NCI-H1694 (cell line): ENCODE results near the gene CCNY.

Source experiments
- DNase-seq: peaks from one replicate; lab custom pipeline; 2025; lab: John Stamatoyannopoulos, UW

The CCNY gene

DNA sequence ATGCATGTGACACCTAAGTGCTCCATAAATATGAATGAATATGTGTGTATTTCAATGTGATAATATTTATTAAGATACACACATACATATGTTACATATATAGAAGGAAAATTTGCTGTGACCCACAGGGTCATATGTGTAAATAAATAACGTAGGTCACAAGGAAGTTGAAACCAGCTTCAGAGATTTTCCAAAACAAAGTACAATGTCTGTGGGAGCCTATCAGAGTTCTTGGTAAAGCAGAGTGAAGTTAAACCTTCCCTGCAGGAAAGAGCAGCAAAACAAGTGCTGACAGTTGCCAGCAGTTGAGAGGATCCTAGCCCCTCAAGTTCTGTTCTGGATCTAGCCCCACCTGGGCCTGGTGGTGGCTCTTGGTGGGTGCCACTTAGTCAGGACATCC lies 91.2 kb downstream of the CCNY start:
- DNase-seq = no peak

DNA sequence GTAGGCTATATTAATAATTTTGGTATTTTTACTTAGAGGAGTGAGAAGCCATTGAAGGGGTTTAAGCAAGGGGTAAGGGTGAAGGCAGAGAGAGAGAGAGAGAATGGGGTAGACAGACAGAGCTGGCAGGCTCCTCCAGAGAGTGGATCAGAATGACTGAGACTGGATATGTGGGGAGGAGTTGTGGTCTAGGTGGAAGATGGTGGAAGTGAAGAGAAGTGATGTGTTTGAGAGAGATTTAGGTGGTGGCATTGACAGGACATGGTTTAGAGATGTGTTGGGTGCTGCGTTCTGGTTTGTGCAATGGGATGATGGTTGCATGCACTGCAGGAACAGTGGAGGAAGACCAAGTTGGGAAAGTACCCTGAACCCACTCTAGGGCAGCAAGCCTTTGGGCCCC lies 92.2 kb downstream of the CCNY start:
- no peak for DNase-seq

DNA sequence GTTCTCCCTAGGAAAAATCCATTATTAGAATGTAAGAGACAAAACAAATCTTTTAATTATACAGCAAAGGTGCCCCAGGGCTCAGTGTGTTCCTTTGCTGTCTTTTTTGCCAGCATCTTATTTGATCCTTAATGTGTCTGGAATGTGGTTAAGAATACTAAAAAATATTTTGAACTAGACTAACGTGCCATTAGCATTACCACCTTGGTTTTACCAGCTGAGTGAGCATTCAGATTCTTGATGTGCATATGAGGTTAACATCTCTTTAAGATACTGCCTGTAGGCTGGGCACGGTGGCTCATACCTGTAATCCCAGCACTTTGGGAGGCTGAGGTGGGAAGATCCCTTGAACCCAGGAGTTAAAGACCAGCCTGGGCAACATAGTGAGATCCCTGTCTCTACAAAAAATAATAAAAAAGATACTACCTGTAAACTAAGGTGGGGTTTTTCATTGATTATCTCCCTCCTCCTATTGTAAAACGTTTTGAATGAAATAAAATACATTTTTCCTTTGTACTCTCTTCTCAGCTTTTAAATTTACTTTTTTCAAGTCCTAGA lies 96.6 kb downstream of the CCNY start:
- DNase-seq = no peak

DNA sequence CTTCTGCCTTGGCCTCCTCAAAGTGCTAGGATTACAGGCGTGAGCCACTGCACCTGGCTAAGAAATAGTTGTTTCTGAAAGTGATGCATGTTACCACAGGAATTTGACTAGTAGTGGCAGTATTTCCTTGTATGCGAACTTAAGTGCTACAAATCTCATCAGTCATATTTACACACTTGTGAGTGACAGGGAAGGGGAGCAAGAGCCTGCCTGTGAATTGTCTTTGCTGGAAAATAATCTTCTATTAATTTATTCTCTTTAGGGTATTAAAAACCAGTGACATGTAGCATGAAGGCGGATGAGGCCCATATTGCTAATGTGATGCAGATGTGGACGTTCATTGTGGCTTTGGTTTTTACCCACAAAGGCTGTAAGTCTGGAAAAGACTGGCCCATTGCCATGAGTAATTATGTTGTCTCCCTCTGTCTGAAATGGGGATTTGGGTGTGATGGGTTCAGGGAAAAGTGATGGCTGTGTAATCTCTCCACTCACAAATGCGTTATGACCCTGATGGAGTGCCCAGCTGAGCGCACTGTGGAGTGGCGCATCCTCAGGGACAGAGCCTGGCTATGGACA lies 97.6 kb downstream of the CCNY start:
- peak; percentile 58 for DNase-seq

DNA sequence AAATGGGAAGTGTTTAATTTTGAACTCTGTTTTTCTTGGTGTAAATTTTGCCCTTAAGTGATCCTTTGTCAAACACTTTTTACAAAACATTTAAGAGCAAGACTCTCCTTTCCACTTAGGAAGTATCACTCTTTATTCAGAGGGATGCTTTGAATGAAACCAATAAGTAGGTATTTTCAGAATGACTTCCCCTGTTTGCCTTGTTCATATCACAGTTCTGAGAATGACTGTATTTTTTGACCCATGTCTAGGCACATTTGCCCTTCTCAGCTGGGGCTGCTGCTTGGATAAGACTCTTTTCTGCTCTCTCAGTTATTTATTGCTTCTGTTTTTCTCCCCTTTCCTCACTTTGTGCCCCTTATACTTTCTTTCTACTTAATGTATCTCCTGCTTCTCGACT lies 98.2 kb downstream of the CCNY start:
- no peak for DNase-seq

DNA sequence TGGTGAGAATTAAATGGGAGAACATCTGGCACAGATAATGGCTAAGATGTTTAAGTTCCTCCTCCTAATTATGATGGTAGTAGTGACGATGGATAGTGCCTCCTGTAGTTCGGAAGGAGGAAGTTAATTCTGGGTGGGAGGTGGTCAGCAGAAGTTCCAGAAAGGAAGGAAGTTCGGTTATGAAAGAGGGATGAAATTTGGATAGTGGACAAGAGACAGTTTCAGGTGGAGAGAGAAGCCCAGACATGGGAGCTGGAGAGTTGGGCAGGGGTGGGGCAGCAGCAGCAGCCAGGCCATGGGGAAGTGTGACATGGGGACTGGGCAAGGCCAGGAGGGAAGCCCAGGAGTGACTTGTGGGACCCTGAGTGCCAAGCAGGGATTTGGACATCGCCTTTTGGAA lies 99.5 kb downstream of the CCNY start:
- DNase-seq = no peak

DNA sequence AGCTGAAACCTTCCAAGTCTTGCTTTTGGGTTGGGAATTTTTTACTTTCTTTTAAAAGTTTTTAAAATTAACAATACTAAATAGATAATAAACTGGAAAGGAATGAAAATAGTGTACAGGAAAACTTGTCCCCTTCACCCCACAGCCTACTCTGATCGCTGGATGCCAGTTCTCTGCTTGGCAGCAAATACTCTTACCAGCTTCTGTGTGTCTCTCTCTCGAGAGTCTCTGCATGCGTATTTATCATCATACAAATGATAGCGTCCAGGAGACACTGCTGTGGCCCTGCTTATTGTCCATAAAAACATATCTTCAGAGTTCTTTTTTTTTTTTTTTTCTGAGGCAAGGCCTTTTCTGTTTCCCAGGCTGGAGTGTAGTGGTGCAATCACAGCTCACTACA lies 101.5 kb downstream of the CCNY start:
- DNase-seq = no peak

DNA sequence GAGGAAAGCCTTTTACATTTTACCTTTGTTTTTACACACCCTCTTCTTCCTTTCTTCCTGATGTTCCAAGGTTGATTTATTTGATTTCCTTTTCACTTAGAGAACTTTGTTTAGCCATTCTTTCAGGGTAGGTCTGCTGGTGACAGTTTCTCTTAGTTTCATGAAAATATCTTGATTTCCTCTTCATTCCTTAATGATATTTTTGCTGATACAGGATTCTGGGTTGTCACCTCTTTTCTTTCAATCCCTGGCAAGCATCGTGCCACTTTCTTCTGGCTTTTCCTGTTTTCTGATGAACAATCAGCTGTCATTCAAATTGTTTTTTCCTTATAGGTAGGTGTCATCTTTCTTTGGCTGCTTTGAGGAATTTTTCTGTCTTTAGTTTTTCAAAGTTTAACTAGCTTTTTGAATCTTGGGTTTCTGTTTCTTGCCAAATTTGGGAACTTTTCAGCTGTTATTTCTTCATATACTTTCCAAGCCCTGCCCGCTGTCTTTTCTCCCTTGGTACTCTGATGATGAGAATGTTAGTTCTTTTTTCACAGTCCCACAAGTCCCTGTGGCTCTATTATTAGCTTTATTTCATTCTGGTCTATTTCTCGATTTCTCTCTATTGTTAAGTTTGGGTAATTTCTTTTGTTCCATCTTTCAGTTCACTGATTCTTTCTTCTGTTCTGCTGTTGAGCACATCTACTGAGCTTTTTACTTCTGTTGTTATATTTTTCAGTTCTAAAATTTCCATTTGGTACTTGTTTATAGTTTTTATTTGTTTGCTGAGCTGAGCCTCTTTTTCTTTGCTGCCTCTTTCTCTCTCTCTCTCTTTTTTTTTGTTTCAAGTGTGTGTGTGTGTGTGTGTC lies 102.6 kb downstream of the CCNY start:
- no peak for DNase-seq

DNA sequence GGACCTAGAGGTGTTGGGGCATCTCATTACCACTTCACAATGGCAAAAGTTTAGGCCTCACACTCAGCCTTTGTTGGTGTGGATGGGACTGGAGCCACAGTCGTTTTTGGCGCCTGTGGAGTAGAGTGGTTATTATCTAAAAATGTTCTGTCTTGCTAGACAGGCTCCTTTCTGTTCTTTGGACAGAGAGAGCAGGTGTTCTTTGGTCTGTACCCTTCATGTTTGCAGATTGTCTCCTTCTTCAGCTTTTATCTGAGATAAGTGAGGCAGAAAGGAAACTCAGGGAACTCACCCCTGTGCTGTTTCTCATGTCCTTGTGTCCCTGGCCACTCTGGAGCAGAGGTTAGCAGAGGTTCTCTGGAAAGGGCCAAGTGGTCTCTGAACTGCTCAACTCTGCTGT lies 103.7 kb downstream of the CCNY start:
- DNase-seq = no peak

DNA sequence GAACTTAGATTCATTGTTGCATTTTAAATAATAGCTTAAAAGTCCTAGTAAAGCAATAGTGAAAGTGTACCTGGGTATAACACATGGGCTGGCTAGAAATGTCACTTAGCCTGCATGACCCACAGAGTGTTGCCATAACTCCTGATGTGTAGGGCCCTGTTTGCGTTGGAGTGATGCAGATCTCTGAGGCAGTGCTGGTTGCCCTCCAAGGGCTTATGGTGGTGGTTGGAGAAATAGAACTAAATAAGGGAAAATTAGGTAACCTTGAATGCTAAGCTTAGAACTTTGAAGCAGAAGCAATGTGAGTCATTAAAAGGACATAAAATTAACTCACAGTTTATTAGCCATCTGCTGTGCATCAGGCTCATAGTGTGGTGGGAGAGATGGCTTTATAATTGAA lies 105.7 kb downstream of the CCNY start:
- DNase-seq = peak; percentile 48

DNA sequence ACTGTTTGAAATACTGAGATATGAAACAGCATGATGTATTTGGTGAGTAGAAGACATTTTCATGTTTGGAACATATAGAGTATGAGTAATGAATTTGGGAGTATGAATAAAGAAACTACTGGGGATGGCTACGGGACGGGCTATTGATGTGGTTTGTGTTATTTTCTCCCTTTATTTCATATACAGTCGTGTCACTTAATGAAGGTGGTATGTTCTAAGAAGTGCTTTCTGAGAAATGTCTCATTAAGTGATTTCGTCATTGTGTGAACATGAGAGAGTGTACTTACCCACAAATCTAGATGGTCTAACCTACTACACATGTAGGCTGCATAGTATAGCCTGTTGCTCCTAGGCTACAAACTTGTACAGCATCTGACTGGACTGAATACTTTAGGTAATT lies 106.3 kb downstream of the CCNY start:
- no peak for DNase-seq

DNA sequence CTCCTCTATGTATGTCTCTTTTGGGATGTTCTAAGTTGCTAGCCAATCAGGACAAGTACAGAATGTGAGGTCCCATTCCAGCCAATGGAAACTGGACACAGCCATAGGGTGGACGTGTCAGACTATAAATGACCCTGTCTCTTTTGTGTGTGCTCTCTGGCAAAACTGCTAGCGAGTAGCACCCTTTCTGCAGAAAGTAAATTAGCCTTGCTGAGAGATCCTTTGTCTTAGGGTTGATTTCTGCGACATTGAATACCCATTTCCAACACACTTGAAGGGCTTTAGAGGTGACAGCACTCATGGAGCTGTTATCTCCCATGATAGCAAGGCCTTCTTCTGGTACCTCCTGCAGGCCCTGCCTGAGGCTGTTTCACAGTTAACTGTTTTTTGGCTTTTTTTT lies 107.5 kb downstream of the CCNY start:
- no peak for DNase-seq

DNA sequence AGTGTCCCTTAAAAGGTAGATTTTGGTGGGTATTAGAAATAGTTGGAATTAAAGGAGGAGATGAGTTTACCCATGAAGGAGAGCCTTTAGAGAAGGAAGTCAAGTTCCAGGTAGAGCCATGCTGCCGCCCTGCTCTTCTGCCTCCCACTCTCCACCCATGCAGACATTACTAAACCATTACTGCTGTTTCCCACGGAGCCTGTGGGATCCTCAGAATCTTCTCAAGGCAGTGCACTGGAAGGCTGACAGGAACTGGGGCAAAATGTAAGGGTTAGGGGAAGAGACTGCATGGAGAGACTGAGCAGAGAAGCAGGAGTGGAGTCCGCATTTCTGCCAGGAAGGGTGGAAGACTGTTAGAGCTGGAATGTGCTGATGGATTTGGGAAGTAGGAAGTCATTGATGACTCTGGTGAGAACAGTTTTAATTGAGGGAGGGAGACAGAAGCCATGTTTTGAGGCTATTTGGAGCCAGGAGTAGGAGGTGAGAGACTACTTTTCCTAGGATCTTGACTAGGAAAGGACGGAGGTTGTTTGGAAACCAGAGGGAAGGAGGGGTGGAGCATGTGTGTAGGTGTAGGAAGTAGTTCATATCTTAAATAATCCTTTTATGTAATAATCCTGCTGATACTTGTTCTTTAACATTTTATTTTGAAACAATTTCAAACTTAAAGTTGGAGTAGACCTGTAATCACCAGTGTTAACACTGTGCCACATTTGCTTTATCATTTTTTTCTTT lies 109.0 kb downstream of the CCNY start:
- DNase-seq = no peak

DNA sequence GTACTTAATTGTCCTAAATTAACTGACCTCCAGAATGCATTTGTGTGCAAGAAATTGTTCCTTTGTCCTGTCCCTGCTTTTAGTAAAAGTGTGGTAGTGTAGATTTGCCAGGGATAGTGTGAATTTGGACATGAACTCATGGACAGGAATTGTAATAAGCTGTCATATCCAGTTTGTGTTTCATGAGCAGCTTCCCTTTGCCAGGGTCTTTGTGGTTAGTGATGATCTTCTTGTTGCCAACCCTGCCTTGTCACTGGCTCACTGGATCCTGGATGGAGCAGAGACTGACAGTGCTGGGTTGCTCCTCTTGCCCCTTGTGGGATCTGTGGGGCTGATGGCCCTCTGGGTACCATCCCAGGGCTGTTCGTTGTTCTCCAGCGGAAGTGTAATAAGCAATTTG lies 110.1 kb downstream of the CCNY start:
- DNase-seq = no peak

DNA sequence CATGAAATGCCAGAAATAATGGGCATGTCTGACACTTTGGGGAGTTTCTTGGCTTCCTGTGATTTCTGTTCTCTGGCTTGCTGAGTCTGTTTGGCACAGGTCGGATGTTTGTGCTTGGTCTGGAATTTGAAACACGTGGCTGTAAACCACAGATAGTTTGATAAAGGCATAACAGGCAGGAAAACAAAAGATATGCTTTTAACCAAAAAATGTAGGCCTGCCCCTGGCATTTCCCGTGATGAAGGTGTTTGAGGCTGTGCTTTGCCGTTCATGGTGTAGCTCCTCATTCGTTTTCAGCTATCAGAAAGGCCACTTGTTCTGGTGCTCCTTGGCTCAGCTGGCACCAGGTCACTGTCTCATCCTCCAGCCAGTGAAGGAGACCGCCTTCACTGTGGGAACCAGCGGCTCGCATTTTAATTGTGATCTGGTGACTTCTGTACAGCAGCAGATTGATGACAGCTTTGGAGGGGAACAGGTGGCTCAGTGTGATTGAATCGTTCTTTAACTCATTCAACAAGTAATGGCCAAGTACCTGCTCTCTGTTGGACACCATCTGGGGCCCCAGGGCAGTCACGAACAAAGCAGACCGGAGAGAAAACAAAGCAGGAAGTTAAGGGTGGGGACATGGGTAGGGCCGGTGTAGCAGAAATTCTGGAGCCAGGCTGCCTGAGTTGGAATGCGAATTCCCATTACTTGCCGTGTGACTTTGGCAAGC lies 111.5 kb downstream of the CCNY start:
- peak; percentile 12 for DNase-seq

DNA sequence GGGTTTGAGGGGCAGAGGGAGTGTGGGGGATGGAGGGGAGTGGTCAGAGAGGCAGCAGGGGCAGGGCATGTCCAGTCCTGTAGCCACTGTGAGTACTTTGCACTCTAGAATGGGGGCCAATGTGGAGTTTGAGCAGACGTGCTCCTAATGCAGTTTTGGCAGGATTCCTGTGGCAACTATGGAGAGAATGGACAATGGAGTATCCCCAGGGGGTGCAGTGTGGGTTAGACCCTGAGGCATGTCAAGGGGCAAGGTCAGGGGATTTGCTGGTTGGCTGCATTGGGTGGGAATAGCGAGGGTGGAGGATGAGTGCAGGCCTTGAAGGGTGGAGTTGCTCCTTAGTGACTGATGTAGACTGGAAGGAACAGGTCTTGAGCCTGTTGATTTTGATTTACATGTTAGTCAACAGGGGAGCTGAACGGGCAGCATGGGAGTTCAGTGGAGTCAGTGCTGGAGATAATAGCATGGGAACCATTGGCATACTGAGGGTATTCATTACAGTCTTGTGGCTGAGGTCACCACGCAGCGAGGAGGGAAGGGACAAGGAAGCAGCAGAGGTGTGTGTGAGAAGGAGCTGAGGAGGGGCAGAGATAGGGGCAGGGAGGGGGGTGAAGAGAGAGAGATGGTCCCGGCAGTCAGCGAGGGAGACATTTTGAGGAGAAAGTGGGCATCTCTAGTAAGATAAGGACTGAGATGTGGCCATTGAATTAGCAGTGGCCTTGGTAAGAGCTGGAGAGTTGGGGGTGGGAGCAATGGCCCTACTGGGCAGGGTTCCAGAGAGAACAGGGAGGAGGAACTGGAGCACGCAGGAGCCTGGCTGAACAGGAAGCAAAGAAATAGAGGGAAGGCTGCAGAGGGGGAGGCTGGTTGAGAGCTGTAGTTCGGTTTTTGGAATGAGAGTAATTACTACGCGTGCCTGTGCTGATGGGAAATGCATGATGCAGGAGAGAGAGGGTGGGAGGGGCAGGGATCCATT lies 112.7 kb downstream of the CCNY start:
- no peak for DNase-seq

DNA sequence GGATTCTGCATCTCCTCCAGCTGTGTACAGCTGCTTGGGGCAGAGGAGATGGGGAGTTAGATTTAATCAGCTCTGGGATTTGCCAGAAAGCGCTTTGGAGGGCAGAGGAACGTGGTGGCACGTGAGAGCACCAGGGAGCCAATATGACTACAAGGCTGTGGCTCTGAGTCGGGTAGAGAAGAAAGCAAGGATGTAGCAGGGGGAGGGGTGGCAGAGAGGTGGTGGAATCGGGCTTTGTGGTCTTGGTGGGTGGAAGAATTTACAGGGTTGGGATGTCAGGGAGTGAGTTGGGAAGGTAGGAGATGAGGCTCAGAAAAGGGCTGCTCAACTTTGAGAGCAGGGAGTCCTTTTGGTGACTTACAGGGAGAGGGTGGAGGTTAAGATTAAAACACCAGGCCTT lies 113.6 kb downstream of the CCNY start:
- no peak for DNase-seq

DNA sequence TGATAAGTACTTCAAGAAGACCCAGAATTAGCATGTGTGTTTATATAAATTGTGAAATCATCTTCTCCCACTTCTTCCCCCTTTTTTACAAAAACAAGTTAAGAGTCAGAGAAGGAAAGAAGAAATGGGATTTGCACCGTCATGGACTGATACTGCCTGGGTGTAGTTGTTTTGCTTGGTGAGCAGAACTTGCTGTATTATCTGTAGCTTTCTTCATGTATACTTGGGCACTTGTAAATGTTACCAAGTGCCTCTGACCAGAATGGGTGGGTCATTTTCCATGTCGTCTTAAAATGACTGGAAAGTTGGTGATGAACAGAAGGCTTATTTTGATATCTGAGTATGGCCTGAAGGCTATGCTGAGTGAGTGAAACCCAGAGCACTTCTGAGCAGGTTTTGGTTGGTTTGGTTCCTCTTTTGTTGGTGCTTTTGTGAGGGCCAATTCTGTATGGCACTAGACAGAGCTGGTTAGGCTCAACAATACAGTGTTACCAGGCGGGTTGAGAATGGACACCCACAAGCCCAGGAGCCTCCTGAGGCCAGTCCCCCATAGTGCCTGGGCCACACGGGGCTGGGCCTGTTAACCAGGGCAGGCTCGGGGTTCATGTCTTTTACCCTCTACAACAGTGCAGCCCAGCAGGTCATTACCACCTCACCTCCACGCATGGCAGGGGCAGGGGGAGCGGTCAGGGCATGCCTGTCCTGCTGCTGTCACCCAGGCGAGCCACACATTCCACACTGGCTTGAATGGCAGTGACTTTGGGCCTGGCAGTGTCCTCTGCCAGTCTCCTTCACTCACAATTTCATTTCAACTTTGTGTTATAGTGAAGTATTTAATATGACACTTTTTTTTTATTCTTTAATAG lies 115.1 kb downstream of the CCNY start:
- no peak for DNase-seq

DNA sequence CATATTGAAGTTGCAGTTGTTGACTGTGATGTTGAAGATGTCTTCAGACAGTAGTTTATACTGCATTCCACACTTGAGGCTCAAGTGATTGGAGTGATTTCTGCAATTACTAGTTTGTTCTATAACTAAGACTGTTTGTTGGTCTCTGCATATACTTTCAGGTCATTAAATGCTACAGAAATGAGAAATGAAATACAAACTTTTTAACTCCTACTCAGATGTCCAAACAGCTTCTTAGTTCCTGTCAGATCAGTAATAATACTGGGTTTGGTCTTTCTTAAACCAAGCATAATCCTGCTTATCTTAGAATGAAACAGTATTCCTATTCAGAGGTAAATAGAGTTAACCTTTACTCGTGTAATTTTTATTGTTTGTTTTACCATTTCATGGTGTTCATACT lies 115.9 kb downstream of the CCNY start:
- DNase-seq = no peak

DNA sequence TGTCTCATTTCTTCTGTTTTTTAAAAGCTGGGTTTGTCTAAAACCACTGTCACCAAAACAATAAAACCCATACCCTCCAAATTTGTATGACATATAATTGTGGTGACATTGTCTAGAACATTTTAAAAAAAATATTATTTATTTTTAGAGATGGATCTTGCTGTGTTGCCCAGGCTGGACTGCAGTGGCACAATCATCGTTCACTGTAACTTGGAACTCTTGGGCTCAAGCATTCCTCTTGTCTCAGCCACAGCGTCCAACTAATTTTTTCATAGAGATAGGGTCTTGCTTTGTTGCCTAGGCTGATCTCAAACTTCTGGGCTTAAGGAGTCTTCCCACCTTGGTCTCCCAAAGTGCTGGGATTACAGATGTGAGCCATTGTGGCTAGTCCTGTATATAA lies 116.5 kb downstream of the CCNY start:
- no peak for DNase-seq
